H1 (cell line): Measurements from ENCODE around the gene IFI44L.

ENCODE experiments used
- EZH2 ChIP-seq: fragments of 200-600 bp; sonication (generic); IDR thresholded peaks from 2 replicates; pipeline ENCODE4 v1.7.1; 2012; ENCODE audit warnings: low read depth, mild to moderate bottlenecking, moderate library complexity, low read length, inconsistent platforms; ENCODE audit not compliant: severe bottlenecking
- FOSL1 ChIP-seq: IDR thresholded peaks from 2 replicates; pipeline ENCODE4 v1.6.1; 2011; ENCODE audit warnings: mild to moderate bottlenecking, low read depth, low read length, moderate library complexity; ENCODE audit not compliant: insufficient read depth
- GABPA ChIP-seq: IDR thresholded peaks from 2 replicates; pipeline ENCODE4 v1.6.1; 2011; ENCODE audit warnings: mild to moderate bottlenecking, low read length, moderate library complexity, borderline replicate concordance; ENCODE audit not compliant: insufficient read depth
- HDAC2 ChIP-seq, 2 experiments: fragments of 300-600 bp in 1 of 2; sonication (generic) in 1 of 2; IDR thresholded peaks; 2 replicates each; pipeline ENCODE4 v1.6.1; 2011 to 2012; ENCODE audit warnings: low read depth in 2 of 2, low read length in 2 of 2, mild to moderate bottlenecking in 2 of 2, moderate library complexity in 2 of 2, borderline replicate concordance in 1 of 2, inconsistent platforms in 1 of 2
- NANOG ChIP-seq: IDR thresholded peaks from 2 replicates; pipeline ENCODE4 v1.6.1; 2011; ENCODE audit warnings: low read length, low read depth, mild to moderate bottlenecking, inconsistent platforms; ENCODE audit not compliant: insufficient read depth, poor library complexity, severe bottlenecking
- NRF1 ChIP-seq: IDR thresholded peaks from 2 replicates; pipeline ENCODE4 v1.6.1; 2011; ENCODE audit warnings: mild to moderate bottlenecking, low read depth, low read length, improper control_type of control experiment
- POLR2AphosphoS5 ChIP-seq: IDR thresholded peaks from 2 replicates; pipeline ENCODE4 v1.6.1; 2011; ENCODE audit warnings: low read depth, low read length
- RAD21 ChIP-seq, 2 experiments: IDR thresholded peaks in 1 of 2; conservative IDR thresholded peaks in 1 of 2; 2 replicates each; pipeline ENCODE4 v1.6.1; 2011; ENCODE audit warnings: low read depth in 2 of 2, low read length in 2 of 2, improper control_type of control experiment in 1 of 2, inconsistent platforms in 1 of 2, mild to moderate bottlenecking in 1 of 2, moderate library complexity in 1 of 2
- RNF2 ChIP-seq: fragments of 200-900, 300-1000 bp; sonication (generic); IDR thresholded peaks from 2 replicates; pipeline ENCODE4 v1.7.1; 2016; ENCODE audit warnings: borderline replicate concordance, low read depth, mild to moderate bottlenecking, antibody characterized with exemption, low read length; ENCODE audit not compliant: poor library complexity, severe bottlenecking; ENCODE audit errors: missing control alignments
- SIX5 ChIP-seq: IDR thresholded peaks from 2 replicates; pipeline ENCODE4 v1.6.1; 2011; ENCODE audit warnings: mild to moderate bottlenecking, low read depth, low read length
- YY1 ChIP-seq: IDR thresholded peaks from 2 replicates; pipeline ENCODE4 v1.6.1; 2011; ENCODE audit warnings: low read depth, mild to moderate bottlenecking, low read length
- TF ChIP-seq, protein P1 (sequence below), 3 experiments: IDR thresholded peaks; 1 replicate in 2 of 3; 2 replicates in 1 of 3; pipeline versions ENCODE4 v1.5.1 to v1.6.1; 2011; ENCODE audit warnings: low read length in 3 of 3, mild to moderate bottlenecking in 3 of 3, inconsistent platforms in 2 of 3, low read depth in 1 of 3, moderate library complexity in 1 of 3; ENCODE audit not compliant: insufficient read depth in 1 of 3; ENCODE audit errors: control extremely low read depth in 1 of 3
- TF ChIP-seq, protein P2 (sequence below): IDR thresholded peaks from 2 replicates; pipeline ENCODE4 v1.6.1; 2011; ENCODE audit warnings: low read depth, mild to moderate bottlenecking, low read length; ENCODE audit not compliant: insufficient read depth

DNA sequence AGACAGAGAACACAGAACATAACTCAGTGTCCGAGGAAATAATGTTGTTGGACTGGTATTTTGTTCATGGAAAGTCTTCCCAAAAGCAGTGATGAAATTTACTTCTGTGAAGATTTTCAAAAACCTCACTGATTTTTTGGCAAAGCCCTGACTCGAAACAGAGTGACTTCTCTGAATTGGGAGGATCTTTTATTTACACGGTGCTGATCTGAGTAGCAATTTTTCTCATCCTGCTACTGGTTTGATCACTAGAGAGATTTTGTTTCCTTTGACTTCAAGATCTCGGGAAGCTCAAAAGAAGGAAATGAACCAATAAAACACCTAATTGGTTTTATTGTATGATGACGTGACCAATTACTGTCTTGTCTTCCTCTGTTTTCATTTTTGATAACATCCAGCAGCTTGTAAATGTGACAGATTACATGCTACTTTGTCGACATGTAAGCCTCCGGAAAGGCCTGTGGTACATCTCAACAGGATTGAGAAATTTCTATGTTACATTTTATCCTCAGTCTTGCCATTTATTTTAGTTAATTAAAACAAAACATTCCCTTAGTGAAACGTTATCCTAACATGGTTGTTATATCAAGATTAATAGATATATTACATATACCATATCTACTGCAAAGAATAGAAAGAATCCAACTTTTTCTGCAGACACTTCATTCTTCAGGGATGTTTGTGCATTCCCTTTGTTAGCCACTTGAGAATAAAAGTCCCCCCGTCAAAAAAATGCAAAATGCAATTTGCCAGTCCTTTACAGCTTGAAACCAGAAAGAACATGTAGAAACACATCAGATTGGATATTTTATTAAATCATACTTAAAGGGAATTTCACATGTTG is 42.8 kb upstream of the IFI44L start:
- TF ChIP-seq, protein P1, sequence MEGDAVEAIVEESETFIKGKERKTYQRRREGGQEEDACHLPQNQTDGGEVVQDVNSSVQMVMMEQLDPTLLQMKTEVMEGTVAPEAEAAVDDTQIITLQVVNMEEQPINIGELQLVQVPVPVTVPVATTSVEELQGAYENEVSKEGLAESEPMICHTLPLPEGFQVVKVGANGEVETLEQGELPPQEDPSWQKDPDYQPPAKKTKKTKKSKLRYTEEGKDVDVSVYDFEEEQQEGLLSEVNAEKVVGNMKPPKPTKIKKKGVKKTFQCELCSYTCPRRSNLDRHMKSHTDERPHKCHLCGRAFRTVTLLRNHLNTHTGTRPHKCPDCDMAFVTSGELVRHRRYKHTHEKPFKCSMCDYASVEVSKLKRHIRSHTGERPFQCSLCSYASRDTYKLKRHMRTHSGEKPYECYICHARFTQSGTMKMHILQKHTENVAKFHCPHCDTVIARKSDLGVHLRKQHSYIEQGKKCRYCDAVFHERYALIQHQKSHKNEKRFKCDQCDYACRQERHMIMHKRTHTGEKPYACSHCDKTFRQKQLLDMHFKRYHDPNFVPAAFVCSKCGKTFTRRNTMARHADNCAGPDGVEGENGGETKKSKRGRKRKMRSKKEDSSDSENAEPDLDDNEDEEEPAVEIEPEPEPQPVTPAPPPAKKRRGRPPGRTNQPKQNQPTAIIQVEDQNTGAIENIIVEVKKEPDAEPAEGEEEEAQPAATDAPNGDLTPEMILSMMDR (IDR thresholded peaks at IDR 0.05; ENCODE audit: control extremely low read depth in 1 of 3, insufficient read depth in 1 of 3, low read depth in 1 of 3, low read length in 3 of 3), result no peak
- no peak for TF ChIP-seq RAD21 (IDR thresholded peaks at IDR 0.05 in 1 of 2, conservative IDR thresholded peaks at IDR 0.05 in 1 of 2; ENCODE audit: low read depth in 2 of 2, low read length in 2 of 2)
- TF ChIP-seq EZH2, result no peak
- TF ChIP-seq GABPA, result no peak
- no peak for TF ChIP-seq RNF2
- TF ChIP-seq FOSL1, result no peak
- TF ChIP-seq SIX5, result no peak
- no peak for TF ChIP-seq YY1
- no peak for TF ChIP-seq HDAC2 (IDR thresholded peaks at IDR 0.05; ENCODE audit: borderline replicate concordance in 1 of 2, low read depth in 2 of 2, low read length in 2 of 2)
- no peak for TF ChIP-seq POLR2AphosphoS5
- no peak for TF ChIP-seq NANOG
- no peak for TF ChIP-seq NRF1
- TF ChIP-seq, protein P2, sequence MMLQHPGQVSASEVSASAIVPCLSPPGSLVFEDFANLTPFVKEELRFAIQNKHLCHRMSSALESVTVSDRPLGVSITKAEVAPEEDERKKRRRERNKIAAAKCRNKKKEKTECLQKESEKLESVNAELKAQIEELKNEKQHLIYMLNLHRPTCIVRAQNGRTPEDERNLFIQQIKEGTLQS, result no peak
